GM18508 (cell line): Measurements from ENCODE around the gene KCNQ4.

Experiments
- ATAC-seq: cut with Tn5 transposase; IDR thresholded peaks from one replicate; pipeline ENCODE4 v1.9.1; 2021; ENCODE audit warnings: moderate number of reproducible peaks; ENCODE audit not compliant: insufficient read depth, unreplicated experiment

The KCNQ4 gene

GRCh38 chr1:40774266-40774998 is 9.2 kb upstream of the KCNQ4 start:
- ATAC-seq: no peak

GRCh38 chr1:40776236-40777072 is 7.1 kb upstream of the KCNQ4 start:
- ATAC-seq: no peak

GRCh38 chr1:40777224-40777970 is 6.2 kb upstream of the KCNQ4 start:
- ATAC-seq: no peak

GRCh38 chr1:40780678-40781607 is 2.6 kb upstream of the KCNQ4 start:
- no peak for ATAC-seq

- no peak for ATAC-seq
These were observed 2.0 kb upstream of the KCNQ4 start for GRCh38 chr1:40781608-40781971.

GRCh38 chr1:40782371-40782956 is 1.1 kb upstream of the KCNQ4 start:
- no peak for ATAC-seq

- ATAC-seq: no peak
These were observed 669 bp downstream of the KCNQ4 start for GRCh38 chr1:40784141-40784770.

- ATAC-seq: no peak
These were observed 1.2 kb downstream of the KCNQ4 start for GRCh38 chr1:40784771-40785151.

- no peak for ATAC-seq
These were observed 1.9 kb downstream of the KCNQ4 start for GRCh38 chr1:40785446-40785845.

GRCh38 chr1:40786171-40786994 is 2.8 kb downstream of the KCNQ4 start:
- ATAC-seq: no peak

- no peak for ATAC-seq
These were observed 3.6 kb downstream of the KCNQ4 start for GRCh38 chr1:40786995-40787705.

GRCh38 chr1:40787737-40788560 is 4.4 kb downstream of the KCNQ4 start:
- ATAC-seq: no peak

- no peak for ATAC-seq
These were observed 5.2 kb downstream of the KCNQ4 start for GRCh38 chr1:40788561-40789341.

GRCh38 chr1:40789342-40789598 is 5.7 kb downstream of the KCNQ4 start:
- ATAC-seq: no peak

GRCh38 chr1:40789661-40790430 is 6.3 kb downstream of the KCNQ4 start:
- ATAC-seq: no peak

GRCh38 chr1:40792036-40792435 is 8.4 kb downstream of the KCNQ4 start:
- ATAC-seq: no peak
